GM18868 (cell line): ENCODE measurements around the gene VEGFD.

Experiments
- ATAC-seq: cut with Tn5 transposase; IDR thresholded peaks from one replicate; pipeline ENCODE4 v1.9.1; 2021; ENCODE audit warnings: mild to moderate bottlenecking, moderate library complexity; ENCODE audit not compliant: unreplicated experiment

The VEGFD gene

GRCh38 chrX:15366506-15367352, 17.5 kb downstream of the VEGFD start:
- no peak for ATAC-seq

GRCh38 chrX:15359701-15360100, 24.5 kb downstream of the VEGFD start:
- ATAC-seq: no peak

- ATAC-seq: no peak
Measured at GRCh38 chrX:15358533-15358932, 25.7 kb downstream of the VEGFD start.

GRCh38 chrX:15356444-15356843, 27.8 kb downstream of the VEGFD start:
- ATAC-seq: no peak

GRCh38 chrX:15350329-15350996, 33.8 kb downstream of the VEGFD start:
- no peak for ATAC-seq

- no peak for ATAC-seq
Measured at GRCh38 chrX:15349046-15349445, 35.2 kb downstream of the VEGFD start.

- ATAC-seq: no peak
Measured at GRCh38 chrX:15345976-15346375, 38.2 kb downstream of the VEGFD start.

GRCh38 chrX:15344106-15344505, 40.1 kb downstream of the VEGFD start:
- ATAC-seq: no peak

GRCh38 chrX:15343075-15343476, 41.1 kb downstream of the VEGFD start:
- ATAC-seq: no peak

GRCh38 chrX:15340867-15341266, 43.3 kb downstream of the VEGFD start:
- no peak for ATAC-seq

- ATAC-seq: peak; percentile 20
Measured at GRCh38 chrX:15336023-15336413, 48.2 kb downstream of the VEGFD start.

- ATAC-seq: peak; percentile 97
Measured at GRCh38 chrX:15335135-15336022, 48.8 kb downstream of the VEGFD start, which contains the start of gene PIGA. Gene PIGA (minus strand): TSS chrX:15335523. CDS start chrX:15331930, 3,593 bp downstream.

GRCh38 chrX:15334561-15334960, 49.7 kb downstream of the VEGFD start:
- ATAC-seq: no peak

- ATAC-seq: no peak
Measured at GRCh38 chrX:15328821-15329220, 55.4 kb downstream of the VEGFD start.

GRCh38 chrX:15328131-15328530, 56.1 kb downstream of the VEGFD start:
- no peak for ATAC-seq

- no peak for ATAC-seq
Measured at GRCh38 chrX:15322472-15322871, 61.7 kb downstream of the VEGFD start.

GRCh38 chrX:15322072-15322471, 62.1 kb downstream of the VEGFD start:
- no peak for ATAC-seq

GRCh38 chrX:15321447-15321846, 62.8 kb downstream of the VEGFD start:
- no peak for ATAC-seq

GRCh38 chrX:15320297-15320696, 63.9 kb downstream of the VEGFD start:
- no peak for ATAC-seq

- no peak for ATAC-seq
Measured at GRCh38 chrX:15319075-15319474, 65.1 kb downstream of the VEGFD start.

GRCh38 chrX:15315509-15315908, 68.7 kb downstream of the VEGFD start, which contains the start of gene ASB11:
Gene ASB11 (minus strand): TSS chrX:15315640. CDS start chrX:15315605, 35 bp downstream.
- no peak for ATAC-seq
